Lung (tissue), 12 donors: ENCODE results near the gene CKAP2L. TPM values are rescaled to one million over a fixed set of nuclear protein-coding genes. Genes with fewer than 3 reads are reported as not detected.

ENCODE experiments used
- ATAC-seq: fragments of 200-7000 bp; cut with Tn5 transposase; one replicate; pipeline ENCODE4 v1.9.1; 2020; ENCODE audit warnings: moderate number of reproducible peaks; ENCODE audit not compliant: insufficient read depth, low FRiP score
- DNase-seq, 3 donors: peaks; one replicate each; pipeline ENCODE4 v3.0.0-alpha.2; 2013 to 2017
- H3K27ac ChIP-seq, 2 donors: one replicate each; pipeline ENCODE4 v1.5.1; 2013; ENCODE audit warnings: mild to moderate bottlenecking in 2 of 2, moderate library complexity in 2 of 2, control low read depth in 1 of 2, inconsistent platforms in 1 of 2, low read depth in 1 of 2, low read length in 1 of 2
- H3K27me3 ChIP-seq, 3 donors: one replicate each; pipeline ENCODE4 v1.5.1; 2013; ENCODE audit warnings: low read length in 2 of 3; ENCODE audit not compliant: control insufficient read depth in 3 of 3, insufficient read depth in 3 of 3
- H3K36me3 ChIP-seq, 4 donors: one replicate each; pipeline ENCODE4 v1.5.1; 2013; ENCODE audit warnings: low read length in 4 of 4, mild to moderate bottlenecking in 1 of 4, moderate library complexity in 1 of 4; ENCODE audit not compliant: control insufficient read depth in 4 of 4, insufficient read depth in 4 of 4
- H3K4me1 ChIP-seq, 5 donors: one replicate each; pipeline ENCODE4 v1.5.1; 2013; ENCODE audit warnings: low read length in 5 of 5, mild to moderate bottlenecking in 2 of 5, moderate library complexity in 1 of 5; ENCODE audit not compliant: control insufficient read depth in 5 of 5, insufficient read depth in 5 of 5
- H3K4me3 ChIP-seq: one replicate; pipeline ENCODE4 v1.5.1; 2013; ENCODE audit warnings: mild to moderate bottlenecking, control low read depth, moderate library complexity
- H3K9ac ChIP-seq, 2 donors: one replicate each; pipeline ENCODE4 v1.5.1; 2013; ENCODE audit warnings: low read length in 2 of 2, control low read depth in 1 of 2; ENCODE audit not compliant: insufficient read depth in 1 of 2
- H3K9me3 ChIP-seq, 4 donors: one replicate each; pipeline ENCODE4 v1.5.1; 2013; ENCODE audit warnings: low read length in 3 of 4, mild to moderate bottlenecking in 1 of 4, moderate library complexity in 1 of 4; ENCODE audit not compliant: control insufficient read depth in 4 of 4, insufficient read depth in 3 of 4
- CTCF ChIP-seq: IDR thresholded peaks from 2 replicates; pipeline ENCODE4 v1.5.1; 2012; ENCODE audit warnings: mild to moderate bottlenecking; ENCODE audit errors: control extremely low read depth, extremely low read depth
- WGBS, 2 donors: extraction: QIAGEN DNeasy Blood & Tissue Kit; methylation state at CpG; one replicate each; pipeline ENCODE4 v1.1.7; 2013; 5-methylcytosine and 5-hydroxymethylcytosine counted together
- polyA plus RNA-seq, 2 donors: library from polyadenylated mRNA; stranded (reverse); fragments of 200-250 nt; gene quantifications; one replicate each; pipeline ENCODE4 v1.2.1, GENCODE V29; 2013
- total RNA-seq, 2 donors: library from RNA; depleted of rRNA in 1 of 2; stranded (reverse); fragments of >200 nt in 1 of 2; gene quantifications; one replicate each; pipeline ENCODE4 v1.2.1, GENCODE V29; 2014 to 2021
- donor health status: control.
- donor health status: control.
- donor health status: Bipolar disorder and iron deficiency.
- donor health status: healthy.
- donor health status: DM: yes; HTN: yes; CAD: no.

Gene CKAP2L
- total and polyA plus RNA-seq, 4 donors: 0.48 to 4.0 (median 0.61) TPM

- ATAC-seq: no peak
- Histone ChIP-seq H3K36me3 (no peaks in the 10 kb centered on the region), H3K27me3 (no peaks in the 10 kb centered on the region), H3K4me1 (peaks cover 7 to 30% (median 9%) of the 10 kb centered on the region in 5 donors), H3K4me3 (no peak overlapping the region), H3K9me3 (peaks cover 0 to 5% (median 2%) of the 10 kb centered on the region in 4 donors), H3K9ac (no peak overlapping the region), H3K27ac (no peak overlapping the region)
- DNase-seq: peak in 1 of 3 donors; percentile 43
- TF ChIP-seq CTCF: no peak
These were observed 44.7 kb upstream of the CKAP2L start for GRCh38 chr2:112809112-112809511.

GRCh38 chr2:112807233-112807807 is 42.9 kb upstream of the CKAP2L start:
- no peak for ATAC-seq
- Histone ChIP-seq H3K27ac (no peak overlapping the region), H3K4me3 (no peak overlapping the region), H3K27me3 (no peaks in the 10 kb centered on the region), H3K4me1 (peaks cover 0 to 17% (median 6%) of the 10 kb centered on the region in 5 donors), H3K9ac (no peak overlapping the region), H3K36me3 (no peaks in the 10 kb centered on the region), H3K9me3 (peaks cover 0 to 5% (median 2%) of the 10 kb centered on the region in 4 donors)
- TF ChIP-seq CTCF: no peak
- 97 to 99% methylated on average over 3 of the region's 3 CpGs for WGBS, 2 donors
- no peak for DNase-seq

GRCh38 chr2:112805542-112805941 is 41.1 kb upstream of the CKAP2L start:
- no peak for ATAC-seq
- peaks cover 0 to 6% (median 0%) of the 10 kb centered on the region in 5 donors for H3K4me1 ChIP-seq
- H3K27me3 ChIP-seq: no peaks in the 10 kb centered on the region
- peaks cover 0 to 5% (median 2%) of the 10 kb centered on the region in 4 donors for H3K9me3 ChIP-seq
- no peak for DNase-seq
- H3K36me3 ChIP-seq: no peaks in the 10 kb centered on the region
- TF ChIP-seq CTCF: no peak
- WGBS, 2 donors: 90 to 96% methylated on average over 11 of the region's 11 CpGs
- H3K9ac ChIP-seq: no peak overlapping the region
- no peak overlapping the region for H3K27ac ChIP-seq
- no peak overlapping the region for H3K4me3 ChIP-seq
